HUES6 (cell line): ENCODE data around the gene MICU1.
"Not testable (repeated sequence)": the region's sequence is repeated elsewhere in the genome, so short reads cannot be mapped to it uniquely, and the experiment has no call there.

Source experiments
- H3K27ac ChIP-seq: 2 replicates; pipeline ENCODE4 v1.7.0; 2013; ENCODE audit warnings: low read depth, mild to moderate bottlenecking, low read length, inconsistent platforms
- H3K27me3 ChIP-seq: 2 replicates; pipeline ENCODE4 v1.6.1; 2013; ENCODE audit warnings: low read length; ENCODE audit not compliant: control insufficient read depth, insufficient read depth
- H3K36me3 ChIP-seq: 2 replicates; pipeline ENCODE4 v1.6.1; 2013; ENCODE audit warnings: low read length; ENCODE audit not compliant: control insufficient read depth, insufficient read depth
- H3K4me1 ChIP-seq: 2 replicates; pipeline ENCODE4 v1.6.1; 2013; ENCODE audit warnings: low read length; ENCODE audit not compliant: control insufficient read depth, insufficient read depth
- H3K4me3 ChIP-seq: 2 replicates; pipeline ENCODE4 v1.5.1; 2013; ENCODE audit warnings: low read depth, low read length
- H3K9ac ChIP-seq: one replicate; pipeline ENCODE4 v1.6.1; 2013; ENCODE audit warnings: mild to moderate bottlenecking, low read length
- H3K9me3 ChIP-seq: 2 replicates; pipeline ENCODE4 v1.6.1; 2013; ENCODE audit warnings: low read depth, low read length; ENCODE audit not compliant: control insufficient read depth, insufficient read depth

The MICU1 gene

DNA sequence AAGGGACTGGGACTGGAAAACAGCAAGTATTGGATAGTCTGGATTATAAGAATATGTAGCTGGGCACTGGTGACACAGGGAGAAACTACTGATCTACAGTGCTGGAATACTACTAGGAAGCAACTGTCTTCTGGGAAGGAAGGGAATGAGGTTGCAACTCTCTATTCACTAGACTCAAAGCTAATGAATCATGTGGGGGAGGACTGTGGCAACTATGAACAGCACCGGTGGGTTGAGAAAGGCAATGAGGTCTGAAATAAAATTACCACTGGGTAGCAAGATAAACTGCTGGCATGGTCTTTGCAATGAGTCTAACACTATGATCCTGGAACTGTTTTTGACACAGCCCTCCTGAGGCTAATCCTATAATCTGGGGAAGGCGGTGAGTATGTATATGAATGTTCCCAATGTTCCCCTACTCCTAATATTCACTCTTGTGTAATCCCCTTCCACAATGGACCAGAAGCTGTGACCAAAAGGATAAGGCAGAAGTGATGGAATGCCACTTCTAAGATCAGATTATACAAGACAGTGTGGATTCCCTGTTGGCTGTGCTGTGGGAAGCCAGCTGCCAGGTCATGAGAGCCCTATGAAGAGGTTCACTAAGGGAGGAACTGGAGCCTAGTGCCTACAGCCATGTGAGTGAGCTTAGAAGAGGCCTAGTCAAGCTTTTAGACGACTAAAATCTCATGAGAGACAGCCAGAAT, 169.8 kb downstream of the MICU1 start:
- no peak overlapping the region for H3K9ac ChIP-seq
- H3K4me1 ChIP-seq, result no peaks in the 10 kb centered on the region
- no peaks in the 10 kb centered on the region for H3K36me3 ChIP-seq
- no peaks in the 10 kb centered on the region for H3K27me3 ChIP-seq
- H3K4me3 ChIP-seq, result no peak overlapping the region
- H3K27ac ChIP-seq, result no peak overlapping the region
- H3K9me3 ChIP-seq, result no peaks in the 10 kb centered on the region

DNA sequence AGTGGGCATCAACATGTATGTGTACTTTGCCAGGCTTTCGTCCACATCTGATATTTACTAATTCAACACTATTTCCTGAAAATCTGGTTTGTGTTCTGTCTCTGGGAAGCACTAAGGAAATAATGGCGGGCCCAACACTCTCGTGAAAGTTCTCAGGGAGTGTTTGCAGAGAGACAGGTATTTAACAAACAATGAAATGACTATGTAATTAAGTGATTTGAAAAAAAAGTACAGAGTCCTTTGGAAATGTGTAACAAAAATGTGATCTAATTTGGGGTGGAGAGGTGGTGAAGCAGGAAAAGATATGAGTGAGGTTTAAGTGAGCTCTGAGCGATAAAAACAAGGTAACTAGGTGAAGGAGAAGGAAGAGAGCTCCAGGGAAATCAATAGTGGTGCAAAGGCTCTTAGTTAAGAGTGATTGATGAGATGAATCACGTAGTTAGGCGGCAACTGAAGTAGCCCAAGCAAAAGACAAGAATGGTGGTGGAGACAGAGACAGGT, 175.9 kb downstream of the MICU1 start:
- H3K27me3 ChIP-seq, result no peaks in the 10 kb centered on the region
- H3K9me3 ChIP-seq, result no peaks in the 10 kb centered on the region
- no peak overlapping the region for H3K27ac ChIP-seq
- no peaks in the 10 kb centered on the region for H3K4me1 ChIP-seq
- no peak overlapping the region for H3K4me3 ChIP-seq
- no peak overlapping the region for H3K9ac ChIP-seq
- H3K36me3 ChIP-seq, result no peaks in the 10 kb centered on the region

DNA sequence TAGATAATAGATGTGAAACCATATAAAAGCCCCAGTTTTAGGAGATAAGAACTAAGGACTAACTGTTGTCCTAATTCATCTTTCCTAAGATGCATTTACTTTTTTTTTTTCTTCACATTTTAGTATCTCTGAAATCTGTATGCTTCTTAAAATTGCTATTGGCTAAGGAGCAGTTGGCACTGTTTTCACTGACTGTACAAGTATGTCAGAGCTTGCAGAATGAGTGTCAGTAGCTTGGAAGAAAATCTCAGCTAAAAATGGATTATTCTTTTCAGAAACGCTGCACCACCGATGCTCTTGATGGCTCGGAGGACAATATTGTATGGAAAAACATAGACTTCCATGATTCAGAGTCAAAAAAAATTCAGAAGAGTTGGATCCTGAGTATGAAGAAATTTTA, 180.0 kb downstream of the MICU1 start:
- H3K4me1 ChIP-seq, result no peaks in the 10 kb centered on the region
- no peaks in the 10 kb centered on the region for H3K9me3 ChIP-seq
- H3K27me3 ChIP-seq, result no peaks in the 10 kb centered on the region
- no peak overlapping the region for H3K27ac ChIP-seq
- no peak overlapping the region for H3K4me3 ChIP-seq
- no peaks in the 10 kb centered on the region for H3K36me3 ChIP-seq
- no peak overlapping the region for H3K9ac ChIP-seq

DNA sequence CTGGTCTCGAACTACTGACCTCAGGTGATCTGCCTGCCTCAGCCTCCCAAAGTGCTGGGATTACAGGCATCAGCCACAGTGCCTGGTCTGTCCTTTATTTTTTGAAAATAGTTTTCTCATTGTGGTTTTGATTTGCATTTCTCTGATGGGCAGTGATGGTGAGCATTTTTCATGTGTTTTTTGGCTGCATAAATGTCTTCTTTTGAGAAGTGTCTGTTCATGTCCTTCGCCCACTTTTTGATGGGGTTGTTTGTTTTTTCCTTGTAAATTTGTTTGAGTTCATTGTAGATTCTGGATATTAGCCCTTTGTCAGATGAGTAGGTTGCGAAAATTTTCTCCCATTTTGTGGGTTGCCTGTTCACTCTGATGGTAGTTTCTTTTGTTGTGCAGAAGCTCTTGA, 182.9 kb downstream of the MICU1 start:
- H3K9ac ChIP-seq, H3K27ac ChIP-seq, H3K4me3 ChIP-seq, H3K27me3 ChIP-seq, H3K4me1 ChIP-seq, H3K9me3 ChIP-seq, H3K36me3 ChIP-seq: not testable (repeated sequence)

DNA sequence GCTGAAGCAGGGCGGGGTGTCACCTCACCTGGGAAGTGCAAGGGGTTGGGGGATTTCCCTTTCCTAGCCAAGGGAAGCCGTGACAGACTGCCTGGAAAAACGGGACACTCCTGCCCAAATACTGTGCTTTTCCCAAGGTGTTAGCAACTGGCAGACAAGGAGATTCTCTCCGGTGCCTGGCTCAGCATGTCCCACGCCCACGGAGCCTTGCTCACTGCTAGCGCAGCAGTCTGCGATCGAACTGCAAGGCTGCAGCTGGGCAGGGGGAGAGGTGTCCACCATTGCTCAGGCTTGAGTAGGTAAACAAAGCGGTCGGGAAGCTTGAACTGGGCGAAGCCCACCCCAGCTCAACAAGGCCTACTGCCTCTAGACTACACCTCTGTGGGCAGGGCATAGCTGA, 190.3 kb downstream of the MICU1 start:
- no peak overlapping the region for H3K4me3 ChIP-seq
- no peak overlapping the region for H3K27ac ChIP-seq
- no peaks in the 10 kb centered on the region for H3K27me3 ChIP-seq
- H3K4me1 ChIP-seq, result no peaks in the 10 kb centered on the region
- no peaks in the 10 kb centered on the region for H3K36me3 ChIP-seq
- no peaks in the 10 kb centered on the region for H3K9me3 ChIP-seq
- no peak overlapping the region for H3K9ac ChIP-seq

DNA sequence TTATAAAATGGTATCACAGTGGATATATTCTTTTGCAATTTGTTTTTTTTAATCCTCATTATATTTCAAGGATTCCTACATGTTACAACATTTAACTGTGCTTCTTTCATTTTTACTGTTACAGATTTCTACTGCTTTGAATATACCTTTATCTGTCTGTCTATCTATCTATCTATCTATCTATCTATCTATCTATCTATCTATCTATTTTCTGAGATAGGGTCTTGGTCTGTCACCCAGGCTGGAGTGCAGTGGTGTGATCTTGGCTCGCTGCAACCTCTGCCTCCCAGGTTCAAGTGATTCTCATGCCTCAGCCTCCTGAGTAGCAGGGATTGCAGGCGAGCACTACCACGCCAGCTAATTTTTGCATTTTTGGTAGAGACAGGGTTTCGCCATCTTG, 194.9 kb downstream of the MICU1 start:
- H3K27me3 ChIP-seq, H3K9me3 ChIP-seq, H3K27ac ChIP-seq, H3K36me3 ChIP-seq, H3K9ac ChIP-seq, H3K4me3 ChIP-seq, H3K4me1 ChIP-seq: not testable (repeated sequence)

DNA sequence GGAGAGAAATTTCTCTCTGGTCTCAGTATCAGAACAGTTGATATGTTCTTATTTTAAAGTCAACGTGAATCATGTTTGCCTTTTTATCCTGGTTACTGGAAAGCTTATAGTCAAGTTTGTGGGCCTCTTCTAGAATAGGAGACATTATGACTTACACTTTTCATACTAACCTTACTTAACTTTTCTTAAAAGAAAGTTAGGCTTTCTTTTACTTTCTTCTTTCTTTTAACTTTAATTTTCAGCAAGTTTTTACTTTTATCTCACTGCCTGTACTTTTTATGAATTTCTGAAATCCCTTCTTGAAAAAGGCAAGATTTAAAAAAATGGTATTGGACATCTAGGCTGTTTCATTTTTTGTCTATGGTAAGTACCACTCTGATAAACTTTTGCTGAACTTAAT, 195.9 kb downstream of the MICU1 start:
- no peaks in the 10 kb centered on the region for H3K36me3 ChIP-seq
- H3K4me1 ChIP-seq, result peaks cover 5% of the 10 kb centered on the region; the same call in 1 of the 2 replicates
- no peaks in the 10 kb centered on the region for H3K9me3 ChIP-seq
- H3K27me3 ChIP-seq, result no peaks in the 10 kb centered on the region
- no peak overlapping the region for H3K9ac ChIP-seq
- H3K4me3 ChIP-seq, result no peak overlapping the region
- H3K27ac ChIP-seq, result no peak overlapping the region

DNA sequence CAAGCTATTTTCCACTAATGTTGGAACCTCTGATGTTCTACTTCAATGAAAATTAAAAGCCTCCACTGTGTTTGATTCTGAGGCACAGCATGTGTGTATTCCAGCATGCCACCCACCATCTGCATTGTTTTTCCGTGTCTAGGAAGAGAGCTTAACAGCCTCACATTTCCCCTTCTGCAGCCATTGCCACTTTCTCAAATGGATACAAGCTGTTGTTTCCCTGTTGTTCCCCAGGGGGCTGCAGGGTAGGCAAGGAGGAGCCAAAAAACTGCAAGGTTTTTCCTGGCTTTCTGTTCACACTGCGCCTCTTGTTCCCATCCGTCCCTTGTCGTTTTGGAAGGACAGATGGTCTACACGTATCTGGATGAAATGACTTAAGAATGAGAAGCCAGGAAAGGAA, 198.9 kb downstream of the MICU1 start:
- no peaks in the 10 kb centered on the region for H3K27me3 ChIP-seq
- peaks cover 9% of the 10 kb centered on the region for H3K9me3 ChIP-seq
- no peak overlapping the region for H3K9ac ChIP-seq
- H3K4me1 ChIP-seq, result peaks cover 5% of the 10 kb centered on the region; the same call in 1 of the 2 replicates
- no peak overlapping the region for H3K27ac ChIP-seq
- peaks cover 12% of the 10 kb centered on the region for H3K36me3 ChIP-seq
- H3K4me3 ChIP-seq, result no peak overlapping the region

DNA sequence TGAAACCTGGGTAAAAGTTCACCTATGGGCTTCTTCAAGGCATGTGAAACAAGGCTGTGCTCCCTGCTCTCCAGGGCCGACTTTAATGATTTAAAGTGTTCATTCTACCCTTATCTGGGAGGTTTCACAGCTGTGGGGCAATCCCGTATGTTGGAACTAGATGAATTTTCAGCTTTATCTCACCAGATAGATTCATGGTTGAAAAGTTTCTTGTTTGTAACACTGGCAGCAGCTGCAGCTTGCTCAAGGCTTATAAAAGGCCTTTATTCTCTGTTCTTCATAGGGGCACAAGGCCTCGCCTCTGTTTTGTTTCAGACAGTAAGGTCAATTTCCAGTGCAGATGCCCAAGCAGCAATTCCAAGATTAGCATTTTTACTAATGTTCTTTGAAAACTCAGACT, 200.7 kb downstream of the MICU1 start:
- Histone ChIP-seq H3K27ac (no peak overlapping the region), H3K36me3 (peaks cover 21% of the 10 kb centered on the region), H3K4me3 (no peak overlapping the region), H3K9me3 (peaks cover 9% of the 10 kb centered on the region), H3K27me3 (no peaks in the 10 kb centered on the region), H3K4me1 (peaks cover 9% of the 10 kb centered on the region), H3K9ac (no peak overlapping the region)

DNA sequence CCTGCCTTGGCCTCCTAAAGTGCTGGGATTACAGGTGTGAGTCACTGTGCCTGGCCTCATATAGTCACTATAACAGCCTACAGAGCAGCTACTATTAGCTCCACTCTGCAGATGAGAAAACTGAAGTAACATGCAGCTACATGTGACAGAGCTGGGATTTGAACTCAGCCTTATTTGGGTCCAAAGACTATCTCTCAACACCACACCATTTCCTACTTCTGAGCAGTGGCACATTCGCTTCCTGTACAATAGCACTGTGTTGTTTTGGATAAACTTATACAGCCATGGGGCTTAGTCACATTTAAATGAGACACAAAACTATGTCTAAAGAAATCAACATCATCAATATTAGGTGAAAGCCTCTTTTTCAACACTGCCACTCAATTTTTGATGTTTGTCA, 201.3 kb downstream of the MICU1 start:
- peaks cover 9% of the 10 kb centered on the region for H3K4me1 ChIP-seq
- peaks cover 9% of the 10 kb centered on the region for H3K9me3 ChIP-seq
- no peak overlapping the region for H3K9ac ChIP-seq
- no peak overlapping the region for H3K4me3 ChIP-seq
- H3K27ac ChIP-seq, result no peak overlapping the region
- H3K36me3 ChIP-seq, result peaks cover 22% of the 10 kb centered on the region
- no peaks in the 10 kb centered on the region for H3K27me3 ChIP-seq

DNA sequence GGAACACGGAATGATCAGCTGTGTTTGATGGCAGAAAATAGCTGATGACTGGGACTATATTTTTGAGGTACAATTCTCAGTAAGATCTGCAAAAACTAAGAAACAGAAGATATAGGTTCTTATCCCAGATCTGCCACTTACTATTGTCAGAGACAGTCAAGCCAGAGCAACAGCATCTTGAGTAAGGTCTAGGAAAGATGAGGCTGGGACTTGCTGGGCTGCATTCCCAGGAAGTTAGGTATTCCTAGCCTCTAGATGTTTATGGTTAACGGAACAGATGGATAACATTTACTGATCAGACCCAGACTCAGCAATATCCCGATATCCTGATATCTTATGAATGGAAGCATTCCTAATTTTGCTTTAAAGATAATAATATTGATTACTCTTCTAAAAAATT, 202.5 kb downstream of the MICU1 start:
- Histone ChIP-seq H3K4me1 (peaks cover 9% of the 10 kb centered on the region), H3K36me3 (peaks cover 22% of the 10 kb centered on the region), H3K9me3 (peaks cover 9% of the 10 kb centered on the region), H3K27ac (no peak overlapping the region), H3K9ac (no peak overlapping the region), H3K27me3 (no peaks in the 10 kb centered on the region), H3K4me3 (no peak overlapping the region)
